Activated gamma-delta T cell (primary cell): ENCODE data around the gene RPTOR.

Experiments
- DNase-seq: peaks from one replicate; lab custom pipeline; 2025; lab: John Stamatoyannopoulos, UW

Gene RPTOR

GRCh38 chr17:80930335-80931279 lies 386.0 kb downstream of the RPTOR start:
- no peak for DNase-seq

GRCh38 chr17:80931421-80932265 lies 387.0 kb downstream of the RPTOR start:
- no peak for DNase-seq

- DNase-seq, result no peak
Observed at GRCh38 chr17:80935526-80935925, 390.9 kb downstream of the RPTOR start.

- DNase-seq, result no peak
Observed at GRCh38 chr17:80936218-80936617, 391.6 kb downstream of the RPTOR start.

GRCh38 chr17:80936723-80937122 lies 392.1 kb downstream of the RPTOR start:
- DNase-seq, result no peak

GRCh38 chr17:80937462-80938381 lies 393.1 kb downstream of the RPTOR start:
- no peak for DNase-seq

GRCh38 chr17:80938556-80938955 lies 393.9 kb downstream of the RPTOR start:
- DNase-seq, result no peak

GRCh38 chr17:80939151-80940145 lies 394.8 kb downstream of the RPTOR start:
- no peak for DNase-seq

- no peak for DNase-seq
Observed at GRCh38 chr17:80940171-80941123, 395.8 kb downstream of the RPTOR start.

- DNase-seq, result no peak
Observed at GRCh38 chr17:80941171-80941570, 396.5 kb downstream of the RPTOR start.

GRCh38 chr17:80941743-80942422 lies 397.2 kb downstream of the RPTOR start:
- DNase-seq, result no peak

GRCh38 chr17:80942423-80943345 lies 398.0 kb downstream of the RPTOR start:
- DNase-seq, result no peak

- DNase-seq, result no peak
Observed at GRCh38 chr17:80943346-80944145, 398.9 kb downstream of the RPTOR start.

GRCh38 chr17:80944326-80944725 lies 399.7 kb downstream of the RPTOR start:
- no peak for DNase-seq

GRCh38 chr17:80945736-80946135 lies 401.1 kb downstream of the RPTOR start:
- DNase-seq, result no peak

GRCh38 chr17:80946449-80946848 lies 401.8 kb downstream of the RPTOR start:
- no peak for DNase-seq
